B cell (primary cell): Measurements from ENCODE around the gene ACSM6. TPM values are rescaled to one million over a fixed set of nuclear protein-coding genes. Genes with fewer than 3 reads are reported as not detected.

ENCODE experiments used
- ATAC-seq: fragments of 200-7000 bp; cut with Tn5 transposase; one replicate; pipeline ENCODE4 v1.10.0; 2021; ENCODE audit warnings: low read depth, mild to moderate bottlenecking, moderate number of reproducible peaks, moderate library complexity
- CTCF ChIA-PET: fragments of 350-600 bp; sonication (Branson Sonifier 250); formaldehyde crosslinking; loops from one replicate; lab custom pipeline; 2021; ENCODE audit warnings: antibody characterized with exemption, inconsistent platforms; lab: Charles Lee
- POLR2A ChIA-PET: fragments of 350-600 bp; sonication (Branson Sonifier 250); formaldehyde crosslinking; loops from one replicate; lab custom pipeline; 2021; ENCODE audit warnings: antibody characterized with exemption; lab: Charles Lee
- DNase-seq: peaks from one replicate; pipeline ENCODE4 v3.0.0; 2013
- H2AFZ ChIP-seq: 2 replicates; pipeline ENCODE4 v1.6.1; 2012; ENCODE audit warnings: mild to moderate bottlenecking, low read depth, low read length; ENCODE audit not compliant: insufficient read depth, poor library complexity, severe bottlenecking
- H3K27ac ChIP-seq, 2 donors: 1 replicate in 1 of 2; 2 replicates in 1 of 2; pipeline ENCODE4 v1.5.1; 2012 to 2013; ENCODE audit warnings: low read length in 2 of 2, mild to moderate bottlenecking in 2 of 2, moderate library complexity in 1 of 2
- H3K27me3 ChIP-seq, 4 experiments: fragments of 200-600 bp in 1 of 4; sonication (generic) in 1 of 4; replicated peaks in 1 of 4; 1 replicate in 2 of 4; 2 replicates in 2 of 4; pipeline versions ENCODE4 v1.6.1 to v1.7.0; 2013 to 2016; ENCODE audit warnings: low read length in 3 of 4, mild to moderate bottlenecking in 2 of 4, mixed read lengths in 1 of 4, moderate library complexity in 1 of 4; ENCODE audit not compliant: insufficient read depth in 4 of 4, control insufficient read depth in 3 of 4; ENCODE audit errors: control extremely low read depth in 1 of 4
- H3K36me3 ChIP-seq, 2 experiments: replicated peaks in 1 of 2; 1 replicate in 1 of 2; 2 replicates in 1 of 2; pipeline versions ENCODE4 v1.6.1 to v1.7.1; 2013; ENCODE audit warnings: low read length in 1 of 2; ENCODE audit not compliant: insufficient read depth in 2 of 2, control insufficient read depth in 1 of 2; ENCODE audit errors: control extremely low read depth in 1 of 2, extremely low read depth in 1 of 2
- H3K4me1 ChIP-seq, 2 donors: fragments of 200-600 bp in 1 of 2; sonication (generic) in 1 of 2; 1 replicate in 1 of 2; 2 replicates in 1 of 2; pipeline versions ENCODE4 v1.5.1 to v1.6.1; 2013 to 2017; ENCODE audit warnings: low read length in 2 of 2; ENCODE audit not compliant: control insufficient read depth in 2 of 2, insufficient read depth in 2 of 2
- H3K4me2 ChIP-seq: replicated peaks from 2 replicates; pipeline ENCODE3; 2012; ENCODE audit warnings: mild to moderate bottlenecking, low read depth, low read length; ENCODE audit not compliant: poor library complexity, severe bottlenecking
- H3K4me3 ChIP-seq, 5 experiments: fragments of 200-600 bp in 1 of 5; sonication (generic) in 1 of 5; 1 replicate in 3 of 5; 2 replicates in 2 of 5; pipeline versions ENCODE4 v1.5.1 to v1.7.0; 2011 to 2016; ENCODE audit warnings: low read length in 4 of 5, mild to moderate bottlenecking in 4 of 5, low read depth in 2 of 5, control low read depth in 1 of 5, moderate library complexity in 1 of 5; ENCODE audit not compliant: insufficient read depth in 1 of 5; ENCODE audit errors: control extremely low read depth in 1 of 5, extremely low read depth in 1 of 5
- H3K79me2 ChIP-seq: fragments of 200-600 bp; sonication (generic); one replicate; pipeline ENCODE4 v1.6.0; 2016; ENCODE audit warnings: low read length; ENCODE audit not compliant: control insufficient read depth, insufficient read depth
- H3K9ac ChIP-seq: fragments of 200-600 bp; sonication (generic); 2 replicates; pipeline ENCODE4 v1.6.1; 2017; ENCODE audit warnings: mild to moderate bottlenecking, low read length, moderate library complexity
- H3K9me3 ChIP-seq, 3 donors: one replicate each; pipeline versions ENCODE4 v1.6.1 to v1.7.1; 2013; ENCODE audit warnings: low read length in 2 of 3; ENCODE audit not compliant: control insufficient read depth in 2 of 3, insufficient read depth in 1 of 3; ENCODE audit errors: control extremely low read depth in 1 of 3
- H4K20me1 ChIP-seq: 2 replicates; pipeline ENCODE4 v1.6.0; 2012; ENCODE audit warnings: mild to moderate bottlenecking, low read length; ENCODE audit not compliant: insufficient read depth, control insufficient read depth, poor library complexity, severe bottlenecking
- H3K27ac Mint-ChIP-seq: one replicate; pipeline ENCODE4 v1.8.0; 2021; ENCODE audit warnings: mixed read lengths
- H3K27me3 Mint-ChIP-seq: one replicate; pipeline ENCODE4 v1.8.0; 2021; ENCODE audit warnings: mixed read lengths
- H3K4me1 Mint-ChIP-seq: one replicate; pipeline ENCODE4 v1.8.0; 2021; ENCODE audit warnings: mixed read lengths
- H3K4me3 Mint-ChIP-seq: one replicate; pipeline ENCODE4 v1.8.0; 2021; ENCODE audit warnings: mixed read lengths
- H3K9me3 Mint-ChIP-seq: one replicate; pipeline ENCODE4 v1.8.0; 2022; ENCODE audit warnings: mixed read lengths; ENCODE audit not compliant: insufficient read depth
- CTCF ChIP-seq: fragments of 200-600 bp; IDR thresholded peaks from one replicate; pipeline ENCODE4 v1.8.0; 2022; ENCODE audit warnings: antibody characterized with exemption, mild to moderate bottlenecking
- EZH2 ChIP-seq: IDR thresholded peaks from 2 replicates; pipeline ENCODE4 v1.6.1; 2012; ENCODE audit warnings: borderline replicate concordance, low read depth, mild to moderate bottlenecking, moderate library complexity, low read length; ENCODE audit not compliant: insufficient read depth, poor library complexity, severe bottlenecking
- WGBS: methylation state at CpG from one replicate; pipeline ENCODE4 v1.1.5; 2013; ENCODE audit warnings: missing lambda C conversion rate; ENCODE audit not compliant: insufficient coverage; 5-methylcytosine and 5-hydroxymethylcytosine counted together
- intact Hi-C: fragments of 100-400 bp; cut with micrococcal nuclease; formaldehyde crosslinking; loops from one replicate; pipeline ENCODE4 v1.10.0; 2022
- polyA plus RNA-seq: library from polyadenylated mRNA; depleted of rRNA; stranded (reverse); fragments of >200 nt; gene quantifications from 2 replicates; pipeline ENCODE4 v1.2.3, GENCODE V29; 2012
- total RNA-seq, 2 donors: library from RNA; stranded (reverse); fragments of 120-200 nt in 1 of 2; gene quantifications; 1 replicate in 1 of 2; 2 replicates in 1 of 2; pipeline versions ENCODE4 v1.2.3 to v1.2.4, GENCODE V29; 2013 to 2022

Gene ACSM6
- total and polyA plus RNA-seq, 2 donors (not counting 1 experiment from before 2014, with no cell fraction given) = not detected

- Mint-ChIP-seq H3K9me3 (no peaks in the 10 kb centered on the region), H3K27me3 (no peaks in the 10 kb centered on the region), H3K4me3 (no peak overlapping the region), H3K27ac (no peak overlapping the region), H3K4me1 (no peaks in the 10 kb centered on the region)
- H3K9ac ChIP-seq = no peak overlapping the region
- no peak overlapping the region for H2AFZ ChIP-seq
- peak; percentile 29 for DNase-seq
- no peaks in the 10 kb centered on the region for H3K9me3 ChIP-seq
- no peak overlapping the region for H3K4me3 ChIP-seq
- no peak for TF ChIP-seq EZH2
- peak; percentile 62 for TF ChIP-seq CTCF
- ChIA-PET POLR2A (no interaction called here), CTCF (interaction anchor here (0.6 to 2.4 kb wide), 5 partner anchors 24 to 157 kb away, joined by 3 to 15 read pairs (median 3); no protein-coding TSS in a partner anchor)
- WGBS = 94% methylated on average over 4 of the region's 8 CpGs
- intact Hi-C loops = loop anchor here (1.0 kb wide), 1 partner anchor 154 kb away; no protein-coding TSS in a partner anchor
- H3K4me1 ChIP-seq = no peaks in the 10 kb centered on the region
- H3K27me3 ChIP-seq = no peaks in the 10 kb centered on the region
- ATAC-seq = no peak
- no peak overlapping the region for H3K27ac ChIP-seq
- H3K79me2 ChIP-seq = no peaks in the 10 kb centered on the region
- H4K20me1 ChIP-seq = no peaks in the 10 kb centered on the region
- no peaks in the 10 kb centered on the region for H3K36me3 ChIP-seq
- H3K4me2 ChIP-seq = no peak overlapping the region
These were observed 14.8 kb downstream of the ACSM6 start for GRCh38 chr10:95208702-95209391.

GRCh38 chr10:95209509-95210127 lies 15.6 kb downstream of the ACSM6 start:
- no peak overlapping the region for H3K27ac ChIP-seq
- TF ChIP-seq EZH2 = no peak
- no peak for TF ChIP-seq CTCF
- no peak overlapping the region for H3K4me2 ChIP-seq
- DNase-seq = no peak
- H3K27ac Mint-ChIP-seq = no peak overlapping the region
- H3K4me1 ChIP-seq = no peaks in the 10 kb centered on the region
- no peak for ATAC-seq
- no peaks in the 10 kb centered on the region for H3K4me1 Mint-ChIP-seq
- H3K4me3 Mint-ChIP-seq = no peak overlapping the region
- no peaks in the 10 kb centered on the region for H3K79me2 ChIP-seq
- H3K27me3 ChIP-seq = no peaks in the 10 kb centered on the region
- CTCF ChIA-PET = interaction anchor here (0.7 to 2.4 kb wide), 4 partner anchors 25 to 157 kb away, joined by 3 to 15 read pairs (median 3); no protein-coding TSS in a partner anchor
- H3K9me3 Mint-ChIP-seq = no peaks in the 10 kb centered on the region
- WGBS = 100% methylated on average over 1 of the region's 6 CpGs
- no peaks in the 10 kb centered on the region for H3K36me3 ChIP-seq
- no peak overlapping the region for H3K9ac ChIP-seq
- POLR2A ChIA-PET = no interaction called here
- no peak overlapping the region for H2AFZ ChIP-seq
- no peaks in the 10 kb centered on the region for H4K20me1 ChIP-seq
- no peak overlapping the region for H3K4me3 ChIP-seq
- intact Hi-C loops = no loop called here
- H3K27me3 Mint-ChIP-seq = no peaks in the 10 kb centered on the region
- H3K9me3 ChIP-seq = no peaks in the 10 kb centered on the region
